DMS153 treated with DMSO at 0.1 percent for 48 hours (cell line): ENCODE results near the gene DCST2.
"Not testable (repeated sequence)": the region's sequence is repeated elsewhere in the genome, so short reads cannot be mapped to it uniquely, and the experiment has no call there.

Experiments
- DNase-seq: peaks from one replicate; lab custom pipeline; 2025; ENCODE audit not compliant: unreplicated experiment; lab: John Stamatoyannopoulos, UW

DCST2 gene

DNA sequence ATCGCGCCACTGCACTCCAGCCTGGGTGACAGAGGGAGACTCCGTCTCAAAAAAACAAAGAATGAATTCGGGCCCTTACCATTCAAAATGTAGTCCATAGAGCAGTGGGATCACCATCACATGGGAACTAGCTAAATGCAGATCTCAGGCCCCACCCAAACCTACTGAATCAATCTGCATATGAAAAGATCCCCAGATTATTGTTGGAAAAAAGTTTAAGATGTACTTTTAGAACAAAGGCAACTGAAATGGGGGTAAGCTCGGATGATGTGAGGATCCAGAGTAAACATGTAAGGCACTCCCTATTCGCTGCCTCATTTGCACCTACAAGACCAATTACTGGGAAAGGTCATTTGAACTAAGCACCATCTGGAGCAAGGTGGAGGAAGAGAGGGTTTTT, 51.2 kb downstream of the DCST2 start:
- DNase-seq, result no peak

DNA sequence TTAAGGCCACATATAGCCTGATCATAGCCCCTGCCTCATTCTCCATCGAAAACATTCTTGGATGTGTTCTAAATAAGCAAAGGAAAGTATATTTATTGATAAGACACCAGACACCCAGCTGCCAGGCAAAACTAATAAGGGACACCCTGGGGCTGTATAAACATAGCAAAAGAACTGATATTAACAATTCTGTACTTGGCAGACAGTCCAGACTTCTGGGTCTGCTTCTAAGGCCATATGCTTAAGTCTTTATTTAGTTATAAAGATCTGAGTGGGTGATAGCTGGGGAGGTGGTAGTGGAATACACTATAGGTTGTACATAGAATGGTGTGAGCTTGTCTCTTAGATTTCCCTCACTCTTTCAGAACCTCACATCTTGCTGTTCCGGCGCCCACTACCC, 55.2 kb downstream of the DCST2 start:
- DNase-seq, result no peak

DNA sequence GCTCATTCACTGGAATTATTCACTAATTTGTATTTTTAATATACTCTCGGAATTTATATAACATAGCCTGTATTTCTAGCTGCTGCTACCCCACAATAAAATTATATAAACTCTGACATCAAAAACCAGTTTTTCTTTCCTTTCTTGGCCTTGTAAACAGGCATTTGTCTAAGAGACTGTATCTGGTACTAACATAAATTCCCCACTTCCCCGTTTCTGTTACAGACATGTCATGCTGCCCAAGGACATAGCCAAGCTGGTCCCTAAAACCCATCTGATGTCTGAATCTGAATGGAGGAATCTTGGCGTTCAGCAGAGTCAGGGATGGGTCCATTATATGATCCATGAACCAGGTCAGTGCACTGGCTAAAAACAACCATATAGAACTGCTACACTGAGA, 55.8 kb downstream of the DCST2 start:
- not testable (repeated sequence) for DNase-seq

DNA sequence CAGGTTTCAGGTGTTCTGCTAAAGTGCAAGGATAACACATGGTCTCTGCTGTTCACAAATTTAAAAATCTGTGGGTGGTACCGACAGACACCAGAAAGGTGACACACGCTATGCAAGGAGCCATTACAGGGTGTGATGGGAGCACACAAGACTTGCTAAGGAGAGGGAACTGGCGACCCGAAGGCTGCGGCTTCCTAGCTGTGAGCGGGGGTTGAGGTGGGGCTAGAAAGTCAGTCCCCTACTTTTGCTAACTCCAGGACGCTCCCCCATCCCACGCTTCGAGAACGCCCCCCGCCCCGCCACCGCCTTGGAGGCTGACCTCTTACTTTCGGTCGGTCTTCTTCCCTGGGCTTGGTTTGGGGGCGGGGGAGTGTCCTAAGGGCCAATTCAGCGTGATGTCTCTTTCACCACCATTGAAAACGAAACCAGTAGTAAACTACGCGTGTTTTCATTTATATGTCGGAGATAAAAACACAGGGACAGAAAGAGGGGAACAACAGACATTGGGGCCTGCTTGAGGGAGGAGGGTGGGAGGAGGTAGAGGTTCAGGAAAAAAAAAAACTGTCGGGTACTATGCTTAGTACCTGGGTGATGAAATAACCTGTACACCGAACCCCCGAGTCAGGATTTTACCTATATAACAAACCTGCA, 58.0 kb downstream of the DCST2 start:
- no peak for DNase-seq

DNA sequence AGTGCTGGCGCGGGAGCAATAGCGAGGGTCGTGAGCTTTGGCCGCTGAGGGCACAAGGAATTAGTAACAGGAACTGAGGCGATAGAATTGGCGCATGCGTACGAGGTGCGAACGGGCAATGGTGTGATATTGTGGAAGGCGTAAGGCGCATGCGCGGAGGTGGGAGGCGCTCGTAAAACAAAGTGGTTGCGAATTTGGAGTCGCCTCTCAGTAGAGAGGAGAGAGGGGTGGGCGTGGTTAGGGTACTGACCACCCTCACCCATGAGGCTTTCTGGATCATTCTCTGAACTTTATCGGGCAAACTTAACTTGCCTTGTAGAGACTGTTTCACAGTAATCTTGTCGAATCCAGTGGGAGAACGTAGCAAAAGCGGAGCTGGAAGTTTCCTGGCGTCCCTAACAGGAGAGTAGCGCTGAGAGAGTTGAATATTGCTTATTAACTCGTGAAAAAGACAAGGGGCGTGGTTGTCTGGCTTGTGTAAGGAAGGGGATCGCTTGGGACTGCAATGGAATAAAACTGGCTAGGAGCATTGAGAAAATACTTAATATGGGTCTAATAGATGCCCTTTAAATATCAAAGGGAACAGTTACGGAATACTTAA, 58.7 kb downstream of the DCST2 start:
- DNase-seq, result peak; percentile 99

DNA sequence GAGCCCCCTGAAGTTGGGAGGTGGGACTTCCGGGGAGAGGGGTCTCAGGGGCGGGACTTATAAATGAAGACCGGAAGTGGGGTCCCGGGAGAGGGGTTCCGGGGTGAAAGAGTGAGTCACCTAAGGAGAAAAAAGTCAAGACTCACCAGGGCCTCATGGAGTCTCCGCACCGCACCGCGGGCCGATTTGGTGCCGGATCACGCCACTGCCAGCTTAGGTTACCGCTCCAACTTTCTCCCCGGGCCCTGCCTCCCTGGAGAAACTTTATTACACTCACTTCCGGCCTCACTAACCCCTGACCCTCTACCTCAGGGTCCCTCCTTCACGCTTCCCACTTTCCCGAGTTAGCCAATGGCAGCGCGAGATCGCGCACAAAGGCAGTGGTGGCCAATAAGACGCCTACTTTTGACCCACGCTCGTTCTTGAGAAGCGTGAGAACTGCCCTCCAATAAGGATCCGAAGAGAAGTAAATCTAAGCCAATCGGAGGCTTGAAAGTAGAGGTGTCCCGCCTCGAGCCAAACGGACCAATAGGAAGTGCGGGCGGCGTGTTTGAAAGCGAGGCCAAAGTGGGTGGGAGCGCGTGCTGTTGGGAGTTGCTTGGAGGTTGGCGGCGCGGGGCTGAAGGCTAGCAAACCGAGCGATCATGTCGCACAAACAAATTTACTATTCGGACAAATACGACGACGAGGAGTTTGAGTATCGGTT, 59.3 kb downstream of the DCST2 start, which contains the start of gene CKS1B:
TSS of gene CKS1B (plus strand) at position 580 of the 706 bp plus-strand sequence. CDS start at position 645, 65 bp downstream.
- DNase-seq, result peak; percentile 100

DNA sequence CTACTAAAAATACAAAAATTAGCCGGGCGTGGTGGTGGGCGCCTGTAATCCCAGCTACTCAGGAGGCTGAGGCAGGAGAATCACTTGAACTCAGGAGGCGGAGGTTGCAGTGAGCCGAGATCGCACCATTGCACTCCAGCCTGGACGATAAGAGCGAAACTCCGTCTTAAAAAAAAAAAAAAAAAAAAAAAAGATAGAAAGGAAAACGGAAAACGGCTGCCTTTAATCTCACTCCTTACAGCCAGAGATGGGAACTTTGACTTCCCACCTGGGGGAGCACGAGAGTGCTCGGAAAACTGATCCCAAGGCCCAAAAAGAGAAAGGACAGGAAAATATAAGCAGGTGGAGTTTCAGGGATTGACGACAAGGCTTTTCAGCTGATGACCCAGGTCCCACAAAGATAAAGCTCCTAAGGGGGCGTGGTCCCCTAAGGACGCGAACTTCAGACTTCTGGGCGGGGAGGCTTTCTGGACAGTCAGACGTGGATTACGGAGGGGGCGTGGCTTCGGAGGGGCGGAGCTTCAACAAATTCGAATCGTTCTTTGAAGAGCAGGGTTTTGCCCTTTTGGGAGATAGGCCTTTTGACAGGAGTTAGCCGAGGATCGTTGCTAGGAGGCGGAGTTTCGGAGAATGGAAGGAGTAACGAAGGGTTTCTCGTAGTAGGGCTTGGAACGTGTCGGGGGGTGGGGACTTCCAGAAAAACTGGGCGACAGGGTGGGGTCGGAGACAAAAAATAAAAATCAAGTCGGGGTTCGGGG, 60.1 kb downstream of the DCST2 start:
- peak; percentile 95 for DNase-seq

DNA sequence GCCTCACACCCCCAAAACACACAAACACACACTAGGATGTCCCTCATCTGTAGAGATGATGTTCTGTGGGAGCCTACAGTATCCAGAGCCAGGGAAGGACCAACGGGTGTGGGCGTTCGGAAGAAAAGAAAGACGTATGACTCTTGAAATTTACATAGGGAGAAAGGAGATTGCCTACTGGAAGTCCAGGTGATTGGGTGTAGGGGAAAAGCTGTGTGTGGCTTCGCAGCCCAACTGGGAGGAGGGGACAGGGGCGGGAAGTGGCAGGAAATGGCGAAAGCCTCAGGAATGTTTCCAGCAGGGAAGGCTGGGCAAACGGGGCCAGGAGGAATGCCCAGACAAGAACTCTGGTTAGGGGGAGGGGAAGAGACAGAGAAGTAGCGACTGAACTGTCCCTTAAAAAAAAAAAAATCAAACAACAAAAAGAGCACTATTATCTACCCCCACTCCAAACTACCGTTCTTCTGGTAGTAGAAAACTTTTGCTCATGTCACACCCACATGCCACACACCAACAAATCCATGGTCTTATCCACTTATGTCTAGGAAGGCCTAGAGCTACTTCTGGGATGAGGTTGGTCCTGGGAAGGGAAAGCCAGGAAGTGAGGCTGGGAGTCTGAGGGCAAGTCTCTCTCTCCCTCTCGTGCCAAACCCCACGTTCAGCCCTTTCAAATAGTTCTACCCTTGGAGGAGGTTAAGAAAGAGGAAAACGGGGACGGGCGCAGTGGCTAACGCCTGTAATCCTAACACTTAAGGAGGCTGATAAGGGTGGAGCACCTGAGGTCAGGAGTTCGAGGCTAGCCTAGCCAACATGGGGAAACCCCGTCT, 60.9 kb downstream of the DCST2 start:
- no peak for DNase-seq

DNA sequence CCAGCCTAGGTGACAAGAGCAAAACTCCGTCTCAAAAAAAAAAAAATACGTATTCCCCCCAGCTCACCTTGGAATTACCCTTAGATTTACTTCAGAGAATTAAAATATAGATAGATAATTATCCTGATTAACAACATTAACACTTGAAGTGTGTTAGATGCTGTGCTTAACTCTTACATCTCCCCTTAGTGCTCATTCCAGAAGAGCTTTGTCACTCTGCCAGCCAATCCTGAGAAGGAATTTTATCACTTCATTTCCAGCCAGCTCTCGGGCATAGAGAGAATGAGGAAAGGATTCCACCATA, 61.4 kb downstream of the DCST2 start:
- no peak for DNase-seq

DNA sequence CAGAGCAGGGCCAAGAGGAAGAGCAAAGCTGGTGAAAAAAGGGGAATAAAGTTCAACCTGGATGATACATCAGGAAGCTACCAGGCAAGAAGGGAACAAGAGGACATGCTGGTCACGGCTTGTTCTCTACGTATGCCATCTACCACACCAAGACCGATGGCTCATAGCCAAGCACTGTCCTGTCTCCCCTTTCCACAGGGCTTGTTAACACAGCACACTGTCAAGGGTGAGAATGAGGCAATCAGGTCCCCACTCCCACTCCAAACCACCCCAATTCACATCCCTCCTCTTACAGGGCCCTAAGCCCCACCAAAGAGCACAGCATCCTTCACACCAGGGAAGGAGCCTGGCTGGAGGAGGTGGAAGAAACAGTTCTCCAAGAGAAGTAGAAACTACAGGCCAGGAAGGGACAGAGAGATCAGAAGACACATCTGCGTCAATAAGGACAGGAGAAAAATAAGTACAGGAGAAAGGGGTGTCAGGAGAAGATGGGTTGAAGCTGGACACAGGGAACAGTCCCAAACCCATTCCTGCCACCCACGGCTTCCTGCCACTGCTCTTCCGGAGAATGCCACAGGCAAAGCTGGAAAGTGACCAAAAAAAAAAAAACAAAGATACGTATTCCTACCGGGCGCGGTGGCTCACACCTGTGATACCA, 62.1 kb downstream of the DCST2 start:
- DNase-seq, result no peak

DNA sequence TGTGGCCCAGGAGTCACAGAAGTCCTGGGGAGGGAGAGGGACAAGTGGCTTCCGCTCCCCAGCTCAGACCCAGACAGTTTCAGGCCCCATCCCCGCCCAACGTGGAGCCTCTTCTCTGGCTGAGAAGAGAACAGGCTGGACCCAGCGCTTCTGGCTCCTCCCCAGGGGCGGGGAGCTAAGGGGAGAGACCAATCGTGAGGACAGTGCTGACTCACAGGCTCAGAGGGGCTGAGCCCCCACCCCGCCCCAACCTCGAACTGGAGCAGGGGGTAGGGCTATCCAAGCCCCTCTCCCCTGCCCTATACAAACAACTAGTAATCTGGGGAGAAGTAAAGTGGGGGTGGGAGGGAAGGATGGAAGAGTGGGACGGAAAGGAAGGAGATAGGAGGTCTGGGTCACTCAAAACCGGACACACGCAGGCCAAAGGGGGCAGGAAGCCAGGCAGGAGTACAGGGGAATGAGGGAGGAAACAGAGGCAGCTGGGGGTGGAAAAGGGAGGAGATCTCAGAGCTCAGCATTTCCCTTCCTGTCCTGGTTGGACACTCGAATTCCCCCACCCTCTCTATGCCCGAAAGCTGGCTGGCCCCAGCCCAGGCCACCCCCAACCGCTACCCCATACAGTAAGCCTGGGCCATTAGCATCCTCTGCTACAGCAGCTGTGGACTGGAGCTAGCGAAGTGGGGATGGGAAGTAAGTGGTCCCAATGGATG, 62.8 kb downstream of the DCST2 start, which contains the start of gene SHC1:
TSS of gene SHC1 (minus strand) at position 117 of the 710 bp plus-strand sequence. CDS start 221 bp downstream, outside the sequence.
- DNase-seq, result no peak

DNA sequence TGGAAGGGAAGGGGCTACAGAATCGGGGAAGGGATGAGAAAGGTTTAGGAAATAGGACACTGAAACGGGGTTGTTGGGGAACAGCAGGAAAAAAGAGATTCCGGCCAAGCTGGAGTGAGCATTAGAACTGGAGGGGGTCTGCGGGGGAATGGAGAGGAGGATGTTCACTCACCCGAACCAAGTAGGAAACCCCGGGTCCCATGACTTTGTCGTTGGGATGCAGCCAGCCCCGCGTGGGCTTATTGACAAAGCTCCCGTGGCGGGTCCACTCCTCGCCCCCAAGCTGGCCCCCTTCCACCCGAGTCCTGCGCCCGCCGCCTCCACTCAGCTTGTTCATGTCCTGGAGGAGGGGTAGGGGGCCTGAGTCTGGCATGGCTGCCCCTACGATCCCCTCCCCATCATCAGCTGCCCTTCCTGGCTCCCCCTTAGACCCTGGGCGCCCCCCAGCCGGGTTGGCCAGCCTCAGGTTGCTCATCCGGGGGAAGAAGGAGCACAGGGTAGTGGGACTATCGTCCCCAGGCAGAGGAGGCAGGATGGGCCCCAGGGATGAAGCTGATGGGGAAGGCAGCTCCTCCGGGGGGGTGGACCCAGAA, 63.6 kb downstream of the DCST2 start:
- no peak for DNase-seq

DNA sequence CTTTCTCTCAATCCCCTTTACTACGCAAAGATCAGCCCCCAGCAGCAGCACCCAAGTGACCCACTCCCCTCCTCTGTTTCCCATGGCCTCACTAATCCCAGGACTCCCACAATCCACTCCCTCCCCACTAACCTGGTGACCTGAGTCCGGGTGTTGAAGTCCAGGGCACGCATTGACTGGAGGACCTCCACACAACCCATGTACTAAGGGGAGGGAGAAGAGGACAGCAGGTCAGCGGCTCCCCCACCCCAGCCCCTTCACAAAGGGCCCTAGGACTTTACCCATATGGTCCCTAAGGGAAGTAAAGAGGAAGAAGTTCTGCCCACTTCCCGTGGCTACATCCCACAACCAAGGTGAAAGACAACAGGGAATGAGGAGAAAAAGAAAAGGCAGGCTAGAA, 64.3 kb downstream of the DCST2 start:
- no peak for DNase-seq

DNA sequence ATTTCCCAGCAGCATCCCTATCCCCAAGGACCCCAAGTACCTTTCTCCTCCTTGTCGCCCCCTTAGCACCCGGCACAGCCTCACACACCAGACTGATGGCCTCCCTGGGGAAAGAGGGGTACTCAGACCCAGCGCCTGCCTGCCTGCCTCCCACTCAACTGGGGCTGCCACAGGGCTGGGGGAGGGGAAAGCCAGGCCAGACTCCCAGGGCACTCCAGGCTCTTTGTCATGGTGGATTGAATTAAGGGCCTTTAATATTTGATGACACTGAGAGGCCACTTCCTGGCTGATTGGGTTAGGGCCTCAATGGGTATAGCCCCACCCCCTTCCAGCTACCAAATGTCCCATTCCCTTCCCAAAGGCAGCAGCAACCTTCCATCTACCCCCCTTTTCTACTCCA, 64.8 kb downstream of the DCST2 start:
- no peak for DNase-seq
